Activated naive CD8-positive, alpha-beta T cell treated with anti-CD3 and anti-CD28 coated beads for 36 hours (primary cell): ENCODE data around the gene FNDC11. TPM values are rescaled to one million over a fixed set of nuclear protein-coding genes. Genes with fewer than 3 reads are reported as not detected.

Source experiments
- DNase-seq: peaks from one replicate; pipeline ENCODE4 v3.0.0; 2021
- H3K27ac Mint-ChIP-seq: one replicate; pipeline ENCODE4 v1.8.0; 2022; ENCODE audit warnings: mild to moderate bottlenecking, moderate library complexity, mixed read lengths
- H3K27me3 Mint-ChIP-seq: one replicate; pipeline ENCODE4 v1.8.0; 2022; ENCODE audit warnings: mild to moderate bottlenecking, mixed read lengths
- H3K36me3 Mint-ChIP-seq: one replicate; pipeline ENCODE4 v1.8.0; 2021; ENCODE audit warnings: mild to moderate bottlenecking, mixed read lengths
- H3K4me1 Mint-ChIP-seq: one replicate; pipeline ENCODE4 v1.8.0; 2021; ENCODE audit warnings: mixed read lengths
- H3K4me3 Mint-ChIP-seq: one replicate; pipeline ENCODE4 v1.8.0; 2022; ENCODE audit warnings: mild to moderate bottlenecking, moderate library complexity, mixed read lengths
- H3K9me3 Mint-ChIP-seq: one replicate; pipeline ENCODE4 v1.8.0; 2022; ENCODE audit warnings: mixed read lengths
- total RNA-seq, 2 experiments: library from RNA; stranded (reverse); gene quantifications; one replicate each; pipeline ENCODE4 v1.2.3, GENCODE V29; 2021

FNDC11 gene
- total RNA-seq, 2 experiments from 2014 or later = 0.10 to 0.20 TPM

DNA sequence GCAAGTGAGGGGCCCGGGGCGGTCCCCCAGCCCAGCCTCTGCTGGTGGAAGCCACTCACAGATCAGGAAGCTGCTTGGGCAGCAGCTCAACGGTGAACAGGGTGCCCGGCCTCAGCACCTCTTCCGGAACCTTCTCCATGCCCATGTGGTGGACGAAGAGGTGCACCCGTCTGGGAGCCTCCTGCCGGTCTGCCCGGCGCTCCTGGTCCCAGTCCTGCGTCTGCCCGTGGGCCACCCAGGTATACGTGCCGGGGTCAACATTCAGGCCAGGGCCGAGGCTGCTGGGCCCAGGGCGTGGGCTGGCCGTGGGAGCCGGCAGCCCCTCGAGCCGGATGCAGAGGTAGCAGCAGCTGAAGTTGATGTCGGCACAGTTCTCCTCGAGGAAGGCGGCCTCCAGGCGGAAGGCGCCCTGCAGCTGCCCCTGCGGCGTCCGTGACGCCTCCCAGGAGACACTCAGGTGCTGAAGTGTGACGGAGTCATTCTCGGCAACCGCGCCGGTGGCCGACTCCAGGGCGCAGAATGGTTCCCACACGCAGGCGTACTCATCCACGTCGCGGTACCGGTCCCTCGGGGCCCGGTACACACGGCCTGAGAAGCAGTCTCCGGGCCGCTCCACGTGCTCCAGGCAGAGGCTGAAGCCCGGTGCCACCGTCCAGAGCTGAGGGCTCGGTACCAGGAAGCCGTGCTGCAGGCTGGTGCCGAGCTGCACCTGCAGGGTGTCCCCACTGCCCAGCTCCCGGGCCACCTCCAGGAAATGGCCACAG lies 8.7 kb downstream of the FNDC11 start:
- Mint-ChIP-seq H3K9me3 (no peaks in the 10 kb centered on the region), H3K4me1 (peaks cover 6% of the 10 kb centered on the region), H3K4me3 (no peak overlapping the region), H3K27ac (no peak overlapping the region), H3K36me3 (no peaks in the 10 kb centered on the region), H3K27me3 (no peaks in the 10 kb centered on the region)
- DNase-seq = no peak

GRCh38 chr20:63563225-63563935 lies 9.4 kb downstream of the FNDC11 start:
- Mint-ChIP-seq H3K36me3 (no peaks in the 10 kb centered on the region), H3K27ac (no peak overlapping the region), H3K4me1 (peaks cover 12% of the 10 kb centered on the region), H3K27me3 (no peaks in the 10 kb centered on the region), H3K9me3 (no peaks in the 10 kb centered on the region), H3K4me3 (no peak overlapping the region)
- no peak for DNase-seq

DNA sequence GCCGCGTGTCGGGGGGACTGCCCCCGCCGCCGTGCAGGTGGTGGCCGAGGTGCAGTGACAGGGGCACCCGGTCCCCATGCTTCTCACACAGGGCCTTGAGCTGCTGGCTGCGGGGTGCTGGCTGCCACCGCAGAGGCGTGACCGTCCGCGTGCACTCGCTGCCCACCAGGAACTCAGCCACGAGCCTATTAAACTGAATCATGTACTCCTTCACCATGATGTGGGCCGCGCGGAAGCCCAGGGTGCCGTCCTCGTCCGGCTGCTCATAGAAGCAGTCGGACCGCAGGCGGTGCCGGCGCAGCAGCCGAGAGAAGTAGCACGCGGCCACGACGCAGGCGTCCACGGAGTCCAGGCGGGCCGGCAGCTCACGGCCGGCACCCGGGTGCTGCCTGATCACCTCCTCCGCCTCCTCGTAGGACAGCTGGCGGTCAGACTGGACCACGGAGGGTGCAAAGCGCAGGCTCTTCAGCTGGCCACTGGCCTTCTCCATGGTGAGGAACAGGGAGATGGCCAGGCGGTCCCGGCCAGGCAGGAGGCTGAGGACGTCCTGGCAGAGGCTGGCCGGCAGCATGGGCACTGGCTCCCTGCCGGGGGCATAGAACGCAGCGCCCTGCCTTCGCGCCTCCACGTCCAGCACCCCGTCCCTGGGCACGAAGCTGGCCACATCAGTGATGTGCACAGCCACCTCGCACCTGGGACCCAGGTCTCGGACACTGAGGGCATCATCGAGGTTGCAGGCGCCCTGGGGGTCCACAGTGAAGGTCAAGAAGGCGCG lies 10.3 kb downstream of the FNDC11 start:
- Mint-ChIP-seq H3K27ac (no peak overlapping the region), H3K36me3 (no peaks in the 10 kb centered on the region), H3K4me3 (no peak overlapping the region), H3K9me3 (no peaks in the 10 kb centered on the region), H3K27me3 (no peaks in the 10 kb centered on the region), H3K4me1 (peaks cover 16% of the 10 kb centered on the region)
- DNase-seq = no peak

- no peak overlapping the region for H3K4me3 Mint-ChIP-seq
Measured at GRCh38 chr20:63565021-63565698, 11.2 kb downstream of the FNDC11 start.

GRCh38 chr20:63565699-63566335 lies 11.9 kb downstream of the FNDC11 start:
- Mint-ChIP-seq H3K27me3 (no peaks in the 10 kb centered on the region), H3K36me3 (no peaks in the 10 kb centered on the region), H3K9me3 (no peaks in the 10 kb centered on the region), H3K27ac (no peak overlapping the region), H3K4me3 (no peak overlapping the region), H3K4me1 (peaks cover 17% of the 10 kb centered on the region)
- DNase-seq = no peak

More at GRCh38 chr20:63565021-63565698, 11.2 kb downstream of the FNDC11 start:
- Mint-ChIP-seq H3K9me3 (no peaks in the 10 kb centered on the region), H3K27me3 (no peaks in the 10 kb centered on the region), H3K27ac (no peak overlapping the region), H3K4me1 (peaks cover 17% of the 10 kb centered on the region), H3K36me3 (no peaks in the 10 kb centered on the region)
- DNase-seq = no peak

GRCh38 chr20:63566395-63567135 lies 12.6 kb downstream of the FNDC11 start:
- no peak for DNase-seq
- Mint-ChIP-seq H3K9me3 (no peaks in the 10 kb centered on the region), H3K4me3 (no peak overlapping the region), H3K36me3 (no peaks in the 10 kb centered on the region), H3K27ac (no peak overlapping the region), H3K4me1 (peaks cover 17% of the 10 kb centered on the region), H3K27me3 (no peaks in the 10 kb centered on the region)

DNA sequence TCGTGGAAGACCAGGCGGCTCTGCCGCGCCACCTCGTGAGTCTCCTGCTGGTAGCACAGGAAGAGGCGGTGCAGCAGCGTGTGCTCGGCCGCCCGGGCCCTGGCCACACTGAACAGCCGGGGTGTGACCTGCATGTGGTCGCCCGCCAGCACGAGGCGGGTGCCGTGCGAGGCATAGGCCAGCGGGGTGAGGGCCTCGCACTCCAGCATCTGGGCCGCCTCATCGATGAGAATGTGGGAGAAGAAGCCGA lies 13.1 kb downstream of the FNDC11 start:
- Mint-ChIP-seq H3K4me3 (no peak overlapping the region), H3K36me3 (no peaks in the 10 kb centered on the region), H3K27me3 (no peaks in the 10 kb centered on the region), H3K9me3 (no peaks in the 10 kb centered on the region), H3K27ac (no peak overlapping the region), H3K4me1 (peaks cover 17% of the 10 kb centered on the region)
- no peak for DNase-seq

DNA sequence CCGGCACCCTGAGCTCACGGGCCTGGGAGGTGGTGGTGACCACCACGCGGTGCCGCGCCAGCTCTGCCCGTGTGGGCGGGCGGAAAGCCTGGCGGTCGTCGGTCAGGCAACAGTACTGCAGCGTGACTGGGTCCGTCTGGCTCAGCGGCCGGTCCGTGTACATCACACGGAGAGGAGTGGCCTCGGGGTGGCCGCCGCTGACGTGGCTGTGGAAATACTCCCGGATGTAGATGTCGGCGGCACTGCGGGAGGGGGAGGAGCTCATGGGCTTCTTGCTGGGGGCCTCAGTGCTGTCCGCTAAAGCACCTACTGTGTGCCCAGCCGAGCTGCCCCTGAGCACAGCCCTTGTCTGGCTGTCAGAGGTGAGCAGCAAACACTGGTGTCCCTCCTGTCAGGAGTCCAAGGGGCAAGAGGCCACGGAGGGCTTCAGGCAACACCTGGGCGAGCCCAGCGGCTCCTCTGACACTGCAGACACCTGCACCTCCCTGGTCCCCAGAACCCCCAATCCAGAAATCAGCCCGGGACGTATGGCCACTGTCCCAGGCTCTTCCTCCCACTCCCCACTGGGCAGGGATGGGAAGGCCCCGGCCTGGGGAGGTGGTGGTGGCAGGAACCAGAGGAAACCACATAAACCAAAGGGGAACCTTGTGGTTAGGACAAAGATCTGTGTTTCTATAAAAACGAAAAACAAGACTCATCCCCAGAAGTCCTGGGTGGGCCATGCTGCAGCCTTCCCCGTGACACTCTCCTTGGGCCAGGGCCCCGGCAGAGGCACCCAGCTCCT lies 13.6 kb downstream of the FNDC11 start:
- peak; percentile 67 for DNase-seq
- Mint-ChIP-seq H3K27ac (peak overlapping the region; percentile 42), H3K36me3 (no peaks in the 10 kb centered on the region), H3K4me3 (peak overlapping the region; percentile 59), H3K4me1 (peaks cover 17% of the 10 kb centered on the region), H3K9me3 (no peaks in the 10 kb centered on the region), H3K27me3 (no peaks in the 10 kb centered on the region)

DNA sequence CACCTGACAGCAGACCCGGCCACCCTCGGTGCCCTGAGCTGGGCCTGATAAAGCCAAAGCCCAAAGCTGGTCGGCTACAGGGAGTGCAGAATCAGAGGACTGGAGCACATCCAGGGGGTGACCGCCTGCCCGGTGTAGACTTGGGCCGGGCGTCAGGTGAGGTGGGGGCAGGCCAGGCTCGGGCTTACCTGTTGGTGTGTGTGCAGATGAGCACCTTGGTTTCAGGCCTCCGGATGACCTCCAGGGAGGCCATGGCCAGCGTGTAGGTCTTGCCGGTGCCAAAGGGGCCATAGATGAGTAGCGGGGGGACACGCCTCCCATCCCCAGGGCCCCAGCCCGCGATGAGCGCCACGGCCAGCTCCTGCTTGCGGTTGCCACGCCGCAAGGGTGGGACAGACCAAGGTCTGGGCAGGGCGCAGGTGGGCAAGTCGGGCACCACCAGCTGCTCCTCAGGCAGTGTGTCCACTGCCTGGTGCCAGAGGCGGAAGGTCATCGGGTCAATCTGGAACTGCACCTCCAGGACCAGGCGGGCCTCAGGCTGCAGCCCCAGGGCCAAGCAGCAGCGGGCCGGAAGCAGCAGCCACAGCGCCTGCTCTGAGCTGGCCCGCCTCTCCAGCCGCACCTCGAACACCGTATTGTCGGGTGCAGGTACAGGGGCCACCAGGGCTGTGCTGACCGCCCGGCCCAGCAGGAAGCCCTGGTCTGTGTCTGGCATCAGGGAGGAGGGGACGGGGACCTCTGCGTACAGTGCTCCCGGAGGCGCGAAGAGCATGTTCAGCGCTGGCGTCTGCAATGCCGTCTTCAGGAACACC lies 14.4 kb downstream of the FNDC11 start:
- Mint-ChIP-seq H3K36me3 (no peaks in the 10 kb centered on the region), H3K4me1 (peaks cover 17% of the 10 kb centered on the region), H3K9me3 (no peaks in the 10 kb centered on the region), H3K27ac (peak overlapping the region; percentile 42), H3K27me3 (no peaks in the 10 kb centered on the region), H3K4me3 (peak overlapping the region; percentile 59)
- DNase-seq = no peak

- Mint-ChIP-seq H3K4me1 (peaks cover 19% of the 10 kb centered on the region), H3K36me3 (no peaks in the 10 kb centered on the region), H3K27ac (no peak overlapping the region), H3K27me3 (no peaks in the 10 kb centered on the region), H3K4me3 (no peak overlapping the region), H3K9me3 (no peaks in the 10 kb centered on the region)
- no peak for DNase-seq
Measured at GRCh38 chr20:63568986-63569949, 15.3 kb downstream of the FNDC11 start.

DNA sequence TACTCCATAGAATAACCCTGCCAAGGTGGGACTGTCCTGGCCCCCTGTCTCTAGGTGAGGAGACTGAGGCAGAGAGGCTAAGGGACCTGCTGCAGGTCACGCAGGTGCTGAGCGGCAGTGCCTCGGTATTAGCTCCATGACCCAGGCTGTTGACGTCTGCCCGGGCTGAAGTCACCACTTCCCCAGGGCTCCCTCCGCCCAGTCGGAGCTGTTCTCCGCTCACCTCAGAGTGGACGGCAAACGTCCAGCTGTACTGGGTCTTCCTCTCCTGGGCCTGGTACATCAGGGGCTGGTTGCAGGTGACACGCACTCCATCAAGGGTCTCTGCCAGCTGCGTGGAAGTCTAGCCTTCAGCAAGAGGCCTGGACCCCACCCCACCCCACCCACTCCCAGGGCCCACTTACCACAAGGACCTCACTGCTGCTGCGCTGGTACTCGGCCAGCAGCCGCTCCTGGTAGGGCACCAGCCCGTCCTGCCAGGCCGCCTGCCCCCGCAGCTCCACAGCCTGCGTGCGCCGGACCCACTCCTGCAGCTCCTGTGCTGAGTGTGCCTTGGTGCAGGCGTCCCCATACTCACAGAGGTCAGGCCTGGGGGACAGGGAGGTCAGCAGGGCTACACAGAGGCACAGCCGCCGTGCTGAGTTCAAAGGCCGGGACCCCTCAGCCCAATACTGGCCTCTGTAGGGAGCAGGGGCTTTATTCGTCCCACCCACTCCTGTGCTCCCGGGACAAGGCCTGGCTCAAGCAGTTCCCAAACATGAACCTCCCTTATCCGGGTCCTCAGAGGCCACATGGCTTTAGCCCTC lies 16.5 kb downstream of the FNDC11 start:
- Mint-ChIP-seq H3K27me3 (no peaks in the 10 kb centered on the region), H3K4me1 (peaks cover 19% of the 10 kb centered on the region), H3K4me3 (no peak overlapping the region), H3K9me3 (no peaks in the 10 kb centered on the region), H3K36me3 (no peaks in the 10 kb centered on the region), H3K27ac (no peak overlapping the region)
- no peak for DNase-seq
